ENCODE results near the gene CTNNA3. TPM values are rescaled to one million over a fixed set of nuclear protein-coding genes. Genes with fewer than 3 reads are reported as not detected.

The CTNNA3 gene
- total and polyA plus RNA-seq, 2 of the 4 experiments (the other 2 are of a cell fraction) = 0.19 to 0.90 TPM

DNA sequence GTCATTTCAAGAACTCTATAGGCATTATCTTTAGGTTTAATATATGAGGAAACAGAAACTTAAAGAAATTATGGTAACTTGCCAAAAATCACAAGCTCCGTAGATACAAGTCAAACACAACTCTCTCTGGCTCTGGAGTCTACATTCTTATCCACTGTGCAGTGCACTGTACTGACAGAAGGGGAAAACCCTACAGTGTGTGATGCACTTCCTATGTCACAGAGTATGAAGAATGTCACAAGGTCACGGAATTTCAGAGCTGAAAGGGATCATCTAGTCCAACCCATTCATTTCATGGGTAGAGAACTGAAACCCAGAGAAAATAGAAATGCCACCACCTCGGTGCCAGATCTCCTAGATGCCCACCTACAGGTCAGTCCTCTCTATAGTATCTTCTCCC lies 684.0 kb downstream of the CTNNA3 start:
- H3K4me1 ChIP-seq (ENCODE audit: control insufficient read depth, insufficient read depth, low read length) = no peaks in the 10 kb centered on the region
- H3K9ac ChIP-seq (ENCODE audit: low read depth, low read length) = no peak overlapping the region

More for the DNA sequence above, 684.0 kb downstream of the CTNNA3 start:
- Histone ChIP-seq H4K91ac (ENCODE audit: insufficient read depth, low read depth, low read length) (no peak overlapping the region), H3K4me3 (ENCODE audit: insufficient read depth, low read depth, low read length) (no peak overlapping the region), H3K14ac (replicated peaks; ENCODE audit: low read depth, low read length) (no peak overlapping the region), H4K8ac (ENCODE audit: low read depth in 2 of 2, low read length in 2 of 2) (no peak overlapping the region), H2BK20ac (ENCODE audit: low read depth, low read length) (no peak overlapping the region), H3K9me1 (ENCODE audit: insufficient read depth, low read length) (no peaks in the 10 kb centered on the region), H3K56ac (ENCODE audit: extremely low read depth, insufficient read depth, low read length) (no peak overlapping the region), H3K9me3 (ENCODE audit: control insufficient read depth, insufficient read depth, low read length) (no peaks in the 10 kb centered on the region), H2BK5ac (ENCODE audit: low read depth, low read length, poor library complexity, severe bottlenecking) (no peak overlapping the region), H3K27ac (ENCODE audit: insufficient read depth, low read length) (no peak overlapping the region), H3K4me2 (ENCODE audit: low read depth, low read length) (no peak overlapping the region), H2BK120ac (ENCODE audit: low read depth, low read length) (no peak overlapping the region), H2AFZ (replicated peaks; ENCODE audit: low read length, poor library complexity) (no peak overlapping the region), H2BK15ac (ENCODE audit: low read depth, low read length) (no peak overlapping the region), H4K5ac (ENCODE audit: low read depth, low read length) (no peak overlapping the region), H4K20me1 (ENCODE audit: insufficient read depth, low read length) (no peaks in the 10 kb centered on the region), H3K23ac (ENCODE audit: low read depth, low read length) (no peak overlapping the region), H3K79me1 (ENCODE audit: low read depth in 1 of 2, low read length in 2 of 2) (no peaks in the 10 kb centered on the region), H3K27me3 (ENCODE audit: control insufficient read depth, insufficient read depth, low read length) (no peaks in the 10 kb centered on the region), H3K36me3 (ENCODE audit: control insufficient read depth, insufficient read depth, low read length) (no peaks in the 10 kb centered on the region), H2AK9ac (replicated peaks; ENCODE audit: low read depth, low read length, poor library complexity) (no peak overlapping the region), H2AK5ac (ENCODE audit: low read depth, low read length) (no peak overlapping the region), H3K18ac (ENCODE audit: low read depth, low read length) (no peak overlapping the region), H3K4ac (ENCODE audit: low read depth, low read length) (no peak overlapping the region)
- no peak for DNase-seq
- TF ChIP-seq POLR2A (IDR thresholded peaks at IDR 0.05; ENCODE audit: low read depth, low read length) (no peak), MXI1 (IDR thresholded peaks at IDR 0.05; ENCODE audit: borderline replicate concordance, low read depth, low read length) (no peak), FOS (IDR thresholded peaks at IDR 0.05; ENCODE audit: low read depth, low read length) (no peak)
- intact Hi-C loops (cut with micrococcal nuclease) (no loop called here), dilution Hi-C loops (cut with HindIII; ENCODE audit: low sequenced_read_pairs, unreplicated experiment) (no loop called here), in situ Hi-C loops (cut with MboI; ENCODE audit: low sequenced_read_pairs) (no loop called here)
- no peak for ATAC-seq (ENCODE audit: low read depth)
- ChIA-PET POLR2A (ENCODE audit: unreplicated experiment) (no interaction called here), CTCF (no interaction called here)
- no TSS peak for BruUV-seq (replicated peaks)
- WGBS, 2 experiments (ENCODE audit: extremely low coverage in 2 of 2, insufficient read length in 1 of 2) = no CpG with 5 or more reads among the region's 3 CpGs
